Gastroesophageal sphincter (tissue), 4 donors: Measurements from ENCODE around the gene PGLYRP4. TPM values are rescaled to one million over a fixed set of nuclear protein-coding genes. Genes with fewer than 3 reads are reported as not detected.

Experiments
- ATAC-seq: fragments of 150-250 bp; one replicate; pipeline ENCODE4 v1.9.1; 2016; ENCODE audit warnings: mild to moderate bottlenecking, moderate library complexity
- H3K27ac ChIP-seq, 4 donors: fragments of 200-600 bp; sonication (generic) in 3 of 4; 1 replicate in 3 of 4; 2 replicates in 1 of 4; pipeline ENCODE4 v1.5.1; 2016 to 2019
- H3K27me3 ChIP-seq: fragments of 200-600 bp; sonication (generic); one replicate; pipeline ENCODE4 v1.5.1; 2019
- H3K36me3 ChIP-seq, 2 donors: fragments of 200-600 bp; sonication (generic); one replicate each; pipeline ENCODE4 v1.5.1; 2019; ENCODE audit warnings: control low read depth in 1 of 2
- H3K4me1 ChIP-seq, 3 donors: fragments of 200-600 bp; sonication (generic); 1 replicate in 2 of 3; 2 replicates in 1 of 3; pipeline ENCODE4 v1.5.1; 2016 to 2019; ENCODE audit warnings: control low read depth in 2 of 3
- H3K4me3 ChIP-seq, 2 donors: fragments of 200-600 bp; sonication (generic); one replicate each; pipeline ENCODE4 v1.5.1; 2019; ENCODE audit warnings: mild to moderate bottlenecking in 1 of 2, moderate library complexity in 1 of 2
- H3K9me3 ChIP-seq, 3 donors: fragments of 200-600 bp; sonication (generic); one replicate each; pipeline ENCODE4 v1.5.1; 2017 to 2019; ENCODE audit warnings: control low read depth in 2 of 3
- CTCF ChIP-seq, 4 experiments: fragments of 200-600 bp in 2 of 4; fragments of 450-650 bp in 2 of 4; sonication (generic) in 1 of 4; IDR thresholded peaks; one replicate each; pipeline ENCODE4 v1.5.1; 2017 to 2019; ENCODE audit warnings: antibody characterized with exemption in 4 of 4, mild to moderate bottlenecking in 2 of 4, moderate library complexity in 2 of 4
- EP300 ChIP-seq: sonication (generic); formaldehyde crosslinking; IDR thresholded peaks from one replicate; pipeline ENCODE4 v1.6.1; 2017; ENCODE audit warnings: antibody characterized with exemption, mild to moderate bottlenecking
- POLR2A ChIP-seq, 2 donors: fragments of 450-650 bp; IDR thresholded peaks; one replicate each; pipeline ENCODE4 v1.6.1; 2017; ENCODE audit warnings: antibody characterized with exemption in 2 of 2, mild to moderate bottlenecking in 2 of 2, moderate library complexity in 1 of 2
- POLR2AphosphoS5 ChIP-seq: sonication (generic); formaldehyde crosslinking; IDR thresholded peaks from one replicate; pipeline ENCODE4 v1.6.1; 2017; ENCODE audit warnings: antibody characterized with exemption
- WGBS, 2 donors: methylation state at CpG; one replicate each; pipeline ENCODE4 v1.1.5; 2018; ENCODE audit warnings: low coverage in 1 of 2; 5-methylcytosine and 5-hydroxymethylcytosine counted together
- total RNA-seq, 4 donors: library from RNA; depleted of rRNA; stranded (reverse); fragments of >200 nt; gene quantifications; one replicate each; pipeline ENCODE4 v1.1.0, GENCODE V29; 2016

Gene PGLYRP4
- total RNA-seq, 4 donors from 2014 or later = not detected

GRCh38 chr1:153395776-153396175 lies 47.1 kb upstream of the PGLYRP4 start:
- H3K27ac ChIP-seq = no peak overlapping the region
- H3K9me3 ChIP-seq = no peaks in the 10 kb centered on the region
- WGBS, 2 donors = 78% methylated on average over 6 of the region's 6 CpGs; no CpG with 5 or more reads in 1 of the 2 donors
- ATAC-seq = no peak
- peaks cover 44% of the 10 kb centered on the region for H3K27me3 ChIP-seq
- no peak overlapping the region for H3K4me3 ChIP-seq
- H3K36me3 ChIP-seq = no peaks in the 10 kb centered on the region
- TF ChIP-seq POLR2AphosphoS5 (no peak), EP300 (no peak), CTCF (IDR thresholded peaks at IDR 0.05) (no peak), POLR2A (IDR thresholded peaks at IDR 0.05) (no peak)
- no peaks in the 10 kb centered on the region for H3K4me1 ChIP-seq

GRCh38 chr1:153395136-153395685 lies 46.6 kb upstream of the PGLYRP4 start:
- no peak overlapping the region for H3K4me3 ChIP-seq
- no peaks in the 10 kb centered on the region for H3K36me3 ChIP-seq
- ATAC-seq = no peak
- no peaks in the 10 kb centered on the region for H3K4me1 ChIP-seq
- H3K9me3 ChIP-seq = no peaks in the 10 kb centered on the region
- no peak overlapping the region for H3K27ac ChIP-seq
- WGBS, 2 donors = 69 to 86% methylated on average over 3 to 7 of the region's 7 CpGs
- peaks cover 47% of the 10 kb centered on the region for H3K27me3 ChIP-seq
- TF ChIP-seq POLR2AphosphoS5 (no peak), EP300 (no peak), POLR2A (IDR thresholded peaks at IDR 0.05) (no peak), CTCF (IDR thresholded peaks at IDR 0.05) (no peak)

GRCh38 chr1:153394391-153394790 lies 45.8 kb upstream of the PGLYRP4 start:
- Histone ChIP-seq H3K4me3 (no peak overlapping the region), H3K9me3 (no peaks in the 10 kb centered on the region), H3K27me3 (peaks cover 42% of the 10 kb centered on the region), H3K4me1 (no peaks in the 10 kb centered on the region), H3K27ac (no peak overlapping the region), H3K36me3 (no peaks in the 10 kb centered on the region)
- no peak for ATAC-seq
- 60% methylated on average over 1 of the region's 5 CpGs; no CpG with 5 or more reads in 1 of the 2 donors for WGBS, 2 donors
- no peak for TF ChIP-seq EP300
- TF ChIP-seq POLR2A (IDR thresholded peaks at IDR 0.05) = no peak
- TF ChIP-seq CTCF (IDR thresholded peaks at IDR 0.05) = no peak
- TF ChIP-seq POLR2AphosphoS5 = no peak

- no peak for ATAC-seq
- H3K4me1 ChIP-seq = no peaks in the 10 kb centered on the region
- H3K9me3 ChIP-seq = no peaks in the 10 kb centered on the region
- peaks cover 41% of the 10 kb centered on the region for H3K27me3 ChIP-seq
- TF ChIP-seq POLR2AphosphoS5 (no peak), CTCF (IDR thresholded peaks at IDR 0.05) (no peak)
- H3K4me3 ChIP-seq = no peak overlapping the region
- no peaks in the 10 kb centered on the region for H3K36me3 ChIP-seq
- H3K27ac ChIP-seq = no peak overlapping the region
- 52 to 85% methylated on average over 2 to 4 of the region's 6 CpGs for WGBS, 2 donors
Measured at GRCh38 chr1:153393926-153394325, 45.3 kb upstream of the PGLYRP4 start.

- no peak for ATAC-seq
- no peak overlapping the region for H3K4me3 ChIP-seq
- no peak overlapping the region for H3K27ac ChIP-seq
- H3K36me3 ChIP-seq = no peaks in the 10 kb centered on the region
- TF ChIP-seq POLR2AphosphoS5 (no peak), EP300 (no peak), POLR2A (IDR thresholded peaks at IDR 0.05) (no peak), CTCF (IDR thresholded peaks at IDR 0.05) (no peak)
- peaks cover 33% of the 10 kb centered on the region for H3K27me3 ChIP-seq
- no peaks in the 10 kb centered on the region for H3K9me3 ChIP-seq
- no peaks in the 10 kb centered on the region for H3K4me1 ChIP-seq
- 77% methylated on average over 3 of the region's 3 CpGs; no CpG with 5 or more reads in 1 of the 2 donors for WGBS, 2 donors
Measured at GRCh38 chr1:153392822-153393221, 44.2 kb upstream of the PGLYRP4 start.
